D721Med (cell line): ENCODE results near the gene ILKAP.

Experiments
- DNase-seq: peaks from one replicate; pipeline ENCODE4 v3.0.0; 2011; ENCODE audit warnings: low spot score; ENCODE audit not compliant: insufficient read length
- FAIRE-seq: peaks from 2 replicates; lab custom pipeline; 2011; peaks lifted over from hg19 to GRCh38; lab: Jason Lieb, UNC
- CTCF ChIP-seq: IDR thresholded peaks from 2 replicates; pipeline ENCODE4 v1.5.1; 2012; ENCODE audit warnings: mild to moderate bottlenecking, control low read depth; ENCODE audit not compliant: insufficient read depth; ENCODE audit errors: missing control alignments

ILKAP gene

GRCh38 chr2:238148981-238149380 lies 54.5 kb downstream of the ILKAP start:
- FAIRE-seq (no peak), DNase-seq (no peak)
- TF ChIP-seq CTCF: no peak

GRCh38 chr2:238146884-238147544 lies 56.5 kb downstream of the ILKAP start:
- FAIRE-seq (no peak), DNase-seq (no peak)
- TF ChIP-seq CTCF: no peak

- FAIRE-seq (no peak), DNase-seq (no peak)
- no peak for TF ChIP-seq CTCF
These were observed 57.6 kb downstream of the ILKAP start for GRCh38 chr2:238145851-238146250.

GRCh38 chr2:238145046-238145445 lies 58.4 kb downstream of the ILKAP start:
- FAIRE-seq (no peak), DNase-seq (no peak)

GRCh38 chr2:238144262-238144661 lies 59.2 kb downstream of the ILKAP start:
- no peak for TF ChIP-seq CTCF
- no peak for FAIRE-seq
- DNase-seq: no peak

More at GRCh38 chr2:238145046-238145445, 58.4 kb downstream of the ILKAP start:
- no peak for TF ChIP-seq CTCF

GRCh38 chr2:238143239-238143951 lies 60.1 kb downstream of the ILKAP start:
- FAIRE-seq (no peak), DNase-seq (no peak)
- no peak for TF ChIP-seq CTCF
